Stimulated activated CD8-positive, alpha-beta memory T cell treated with anti-CD3 and anti-CD28 coated beads, Interleukin-15, amount 100 ng/mL, for 4 hours (primary cell): Measurements from ENCODE around the gene PDE1C.
"Not testable (repeated sequence)": the region's sequence is repeated elsewhere in the genome, so short reads cannot be mapped to it uniquely, and the experiment has no call there.

Experiments
- DNase-seq, 2 donors: peaks; one replicate each; pipeline ENCODE4 v3.0.0-alpha.2; 2020; ENCODE audit warnings: low read depth in 2 of 2

PDE1C gene

DNA sequence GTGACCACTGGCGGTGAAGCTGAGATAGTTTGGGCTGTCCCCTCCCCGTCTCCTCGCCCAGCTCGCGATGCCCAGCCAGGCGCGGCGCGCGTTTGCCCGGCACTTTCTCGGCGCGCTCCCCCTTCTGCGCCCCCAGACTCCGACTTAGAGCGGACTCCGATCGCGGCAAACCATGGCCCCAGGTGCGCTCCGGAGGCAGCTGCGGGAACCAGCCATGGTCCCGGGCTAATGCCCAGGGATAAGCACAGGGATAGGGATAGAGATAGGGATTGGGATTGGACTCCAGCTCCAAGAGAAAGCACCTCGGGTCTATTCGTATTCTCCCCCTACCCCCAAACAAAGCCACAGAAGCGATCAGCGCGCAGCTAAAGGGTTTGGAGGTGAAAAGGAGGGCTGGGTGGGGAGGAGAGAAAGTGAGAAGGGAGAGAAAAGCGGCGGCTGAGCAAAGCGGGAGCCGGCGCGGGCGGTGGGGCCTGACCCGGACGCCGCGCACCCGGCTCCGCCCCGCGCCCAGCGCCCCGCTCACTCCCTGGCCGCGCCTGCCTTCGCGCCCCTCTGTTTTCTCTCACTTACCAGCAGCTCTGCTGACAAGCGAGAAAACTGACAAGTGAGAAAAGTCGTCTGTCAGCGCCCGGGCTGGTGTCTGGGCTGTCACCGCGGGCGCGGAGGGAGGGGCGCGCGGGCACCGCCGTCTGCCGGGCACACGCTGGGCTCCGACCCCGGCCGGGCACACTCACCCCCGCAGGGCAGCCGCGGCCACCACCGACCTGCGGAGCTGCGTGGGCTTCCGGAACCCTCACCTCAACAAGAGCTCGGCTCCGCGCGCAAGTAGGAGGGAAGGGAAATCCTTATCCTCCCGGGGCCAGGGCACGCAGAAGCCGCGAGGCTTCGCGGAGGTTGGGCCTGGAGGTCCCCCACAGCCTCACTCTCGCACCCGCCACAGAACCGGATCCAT, at the start of gene PDE1C:
PDE1C (minus strand) TSS at position 2 of the 955 bp plus-strand sequence.
- DNase-seq: no peak

- DNase-seq: no peak
Observed at GRCh38 chr7:32119790-32120196, 49.6 kb upstream of the PDE1C start.

- no peak for DNase-seq
Observed at GRCh38 chr7:32117837-32118236, 47.6 kb upstream of the PDE1C start.

DNA sequence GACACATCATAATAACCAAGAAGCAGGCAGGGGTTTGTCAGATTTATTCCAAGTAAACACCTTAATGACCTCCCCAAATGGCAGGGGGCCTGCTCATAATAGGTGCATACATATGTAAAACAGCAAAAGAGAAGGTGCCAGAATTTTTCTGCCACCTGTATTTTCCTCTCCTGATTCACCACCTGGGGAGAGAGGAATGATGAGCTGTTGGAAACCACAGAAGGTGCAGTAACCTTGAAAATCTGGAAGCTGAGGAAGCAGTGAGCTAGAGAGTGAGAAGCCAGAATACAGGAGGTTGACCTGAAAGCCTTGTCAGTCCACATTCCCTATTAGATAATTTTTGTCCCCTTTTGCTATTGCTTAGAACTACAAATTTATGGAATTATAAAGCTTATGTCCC, 46.2 kb upstream of the PDE1C start:
- DNase-seq: no peak

DNA sequence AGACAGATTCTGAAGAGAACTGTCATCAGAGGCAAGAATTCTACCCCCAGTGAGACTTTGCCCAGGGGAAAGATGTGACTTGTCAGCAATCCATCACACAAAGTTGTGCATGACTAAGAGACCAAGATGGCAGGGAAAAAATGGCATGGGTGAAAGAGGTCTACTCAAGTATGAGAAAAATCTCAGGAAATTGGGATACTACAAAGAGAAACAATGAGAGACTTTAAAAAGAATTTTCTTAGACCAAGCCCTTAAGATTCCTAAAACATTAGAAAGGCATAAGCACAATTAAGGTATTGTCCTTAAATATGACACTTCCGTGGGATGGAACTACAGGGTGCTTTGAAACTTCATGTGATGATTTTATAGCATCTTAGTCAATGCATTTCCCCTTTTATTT, 45.6 kb upstream of the PDE1C start:
- no peak for DNase-seq

- DNase-seq: no peak
Observed at GRCh38 chr7:32108651-32109050, 38.4 kb upstream of the PDE1C start.

- no peak for DNase-seq
Observed at GRCh38 chr7:32104766-32105165, 34.6 kb upstream of the PDE1C start.

DNA sequence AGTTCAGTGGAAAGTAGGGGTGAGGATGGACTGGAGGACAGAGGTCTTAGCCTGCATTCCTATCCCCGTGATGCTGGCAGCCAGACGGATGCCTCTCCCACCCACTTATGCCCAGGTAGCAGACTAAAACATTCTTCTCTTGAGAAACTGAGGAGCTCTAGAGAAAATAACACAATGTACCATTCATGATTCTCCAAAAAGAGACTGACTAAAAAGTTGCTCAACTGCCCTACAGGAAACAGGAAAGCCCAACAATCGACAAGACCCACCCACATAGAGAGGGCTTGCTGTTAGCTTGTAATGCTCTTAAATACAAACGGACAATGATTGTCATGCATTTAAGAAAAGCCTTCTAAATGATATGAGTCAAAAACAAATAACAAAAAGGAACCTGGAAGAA, 33.2 kb upstream of the PDE1C start:
- no peak for DNase-seq

- no peak for DNase-seq
Observed at GRCh38 chr7:32102432-32102873, 32.2 kb upstream of the PDE1C start.

- no peak for DNase-seq
Observed at GRCh38 chr7:32100407-32100907, 30.2 kb upstream of the PDE1C start.

DNA sequence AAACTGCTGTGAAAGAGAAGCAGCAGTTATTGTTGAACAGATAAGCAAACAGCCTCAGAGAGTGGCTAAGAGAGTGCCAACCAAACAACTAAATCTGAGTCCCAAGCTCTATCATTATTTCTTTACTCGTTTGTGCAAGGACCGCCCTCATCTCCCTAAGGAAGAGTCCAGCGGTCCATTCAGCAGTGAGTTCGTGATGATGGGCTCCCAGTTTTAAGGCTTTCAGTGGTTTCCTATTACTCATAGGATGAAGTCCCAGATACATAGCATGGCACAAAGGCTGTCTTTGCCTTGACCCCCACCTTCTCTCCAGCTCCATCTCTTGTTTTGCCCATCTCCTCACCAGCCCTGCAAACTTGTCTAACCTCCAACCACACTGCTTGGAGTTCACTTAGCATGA, 24.3 kb upstream of the PDE1C start:
- DNase-seq: no peak

GRCh38 chr7:32093415-32094408, 23.5 kb upstream of the PDE1C start:
- DNase-seq: no peak

DNA sequence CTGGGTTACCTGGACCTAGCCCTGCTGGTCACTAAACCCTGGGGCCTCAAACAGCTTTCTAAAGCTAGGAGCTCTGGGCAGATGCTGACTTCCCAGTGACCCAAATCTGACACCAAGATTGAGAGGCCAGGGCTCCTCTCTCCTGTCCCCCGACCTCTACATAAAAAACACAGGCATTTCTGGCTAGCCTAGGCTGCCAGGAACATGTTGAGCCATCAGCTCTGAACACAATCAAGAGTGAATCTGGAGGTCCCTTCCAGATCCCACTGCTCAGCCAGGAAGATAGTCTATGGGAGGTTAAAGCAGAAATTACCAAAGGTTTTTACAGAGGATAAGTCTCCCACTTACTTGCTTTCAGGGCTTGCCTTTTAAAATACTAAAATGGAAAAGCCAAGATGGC, 22.1 kb upstream of the PDE1C start:
- DNase-seq: no peak

DNA sequence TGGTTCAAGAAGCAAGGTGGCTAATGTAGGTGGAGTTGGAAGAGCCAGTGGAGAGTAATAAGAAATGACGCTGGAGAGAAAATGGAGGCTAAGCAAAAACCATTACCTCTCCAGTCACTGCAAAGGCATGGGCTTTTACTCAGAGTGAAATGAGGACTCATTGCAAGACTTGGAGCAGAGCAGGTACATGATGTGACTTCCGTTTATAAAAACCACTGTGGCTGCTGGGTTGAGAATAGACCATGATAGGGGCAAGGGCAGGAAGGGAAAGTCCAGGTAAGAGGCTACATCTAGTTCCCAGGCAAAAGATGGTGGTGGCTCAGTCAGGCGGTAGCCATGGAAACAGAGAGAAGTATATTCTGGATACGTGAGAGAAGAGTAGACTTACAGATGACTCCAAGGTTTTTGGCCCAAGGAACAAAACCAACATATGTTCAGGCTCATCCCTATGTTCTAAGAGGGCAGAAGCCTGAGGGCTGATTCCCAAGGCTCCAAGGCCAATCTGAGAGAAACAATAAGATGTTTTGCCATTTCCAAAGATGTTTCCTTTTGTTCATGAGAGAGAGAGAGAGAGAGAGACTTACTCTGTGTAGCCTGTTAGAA, 21.5 kb upstream of the PDE1C start:
- no peak for DNase-seq

GRCh38 chr7:32089678-32090077, 19.5 kb upstream of the PDE1C start:
- DNase-seq: no peak

DNA sequence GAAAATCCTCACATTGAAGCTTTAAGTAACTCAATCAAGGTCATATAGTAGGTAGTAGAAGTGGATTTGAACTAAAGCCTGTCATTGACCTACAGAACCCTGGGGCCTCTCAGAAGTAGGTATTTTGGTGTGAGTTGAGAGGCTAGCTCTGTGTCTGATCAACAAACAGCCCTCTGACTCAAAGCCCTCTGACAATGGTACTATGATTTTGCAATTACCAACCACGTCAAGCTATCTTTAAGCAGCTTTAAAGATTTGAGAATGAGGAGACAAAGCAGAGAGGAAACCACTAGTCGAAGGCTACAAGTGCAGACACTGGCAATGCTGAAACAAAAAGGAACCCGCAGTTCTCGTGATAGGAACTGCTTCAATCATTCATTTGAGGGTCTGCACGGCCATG, 19.0 kb upstream of the PDE1C start:
- DNase-seq: no peak

- no peak for DNase-seq
Observed at GRCh38 chr7:32088451-32088881, 18.3 kb upstream of the PDE1C start.

GRCh38 chr7:32079510-32079909, 9.3 kb upstream of the PDE1C start:
- DNase-seq: no peak

DNA sequence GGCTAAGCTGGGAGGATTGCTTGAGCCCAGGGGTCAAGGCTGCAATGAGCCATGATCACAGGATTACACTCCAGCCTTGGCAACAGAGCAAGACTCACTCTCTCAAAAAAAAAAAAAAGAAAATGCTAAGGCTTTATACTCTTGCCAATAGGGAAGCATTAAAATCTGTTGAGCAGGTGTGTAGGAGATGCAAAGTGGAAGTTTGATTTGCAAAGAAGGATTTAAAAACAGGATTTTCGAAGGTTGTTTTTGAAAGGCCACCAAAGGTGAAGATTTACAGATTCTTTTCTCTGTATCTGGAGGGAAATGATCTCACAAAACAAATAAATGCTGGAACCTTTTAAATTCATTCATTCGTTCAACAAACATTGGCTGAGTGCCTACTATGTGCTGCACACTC, 8.6 kb upstream of the PDE1C start:
- no peak for DNase-seq

- DNase-seq: no peak
Observed at GRCh38 chr7:32077806-32078205, 7.6 kb upstream of the PDE1C start.

- DNase-seq: not testable (repeated sequence)
Observed at GRCh38 chr7:32076802-32077201, 6.6 kb upstream of the PDE1C start.

DNA sequence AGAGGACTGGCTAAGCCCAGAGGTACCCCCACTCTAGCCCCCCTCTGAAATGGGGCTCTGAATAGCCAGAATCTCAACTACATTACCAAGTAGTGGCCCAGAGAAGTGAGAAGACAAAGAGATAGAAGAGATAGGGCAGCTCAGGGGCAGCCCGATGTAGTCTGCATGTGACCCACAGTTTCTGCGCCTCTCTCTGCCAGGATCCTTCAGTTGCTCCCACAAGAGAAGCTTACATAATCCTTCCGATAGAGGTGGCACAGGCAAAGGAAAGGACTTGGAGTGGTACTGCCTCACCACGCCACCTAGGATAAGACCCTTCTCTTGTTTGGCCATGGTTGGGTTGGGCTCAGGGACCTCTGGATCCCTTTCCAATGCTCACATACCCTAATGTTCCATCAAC, 5.4 kb upstream of the PDE1C start:
- DNase-seq: no peak
